ENCODE results near the gene KRTAP12-4.
"Not testable (repeated sequence)": the region's sequence is repeated elsewhere in the genome, so short reads cannot be mapped to it uniquely, and the experiment has no call there.

The KRTAP12-4 gene

DNA sequence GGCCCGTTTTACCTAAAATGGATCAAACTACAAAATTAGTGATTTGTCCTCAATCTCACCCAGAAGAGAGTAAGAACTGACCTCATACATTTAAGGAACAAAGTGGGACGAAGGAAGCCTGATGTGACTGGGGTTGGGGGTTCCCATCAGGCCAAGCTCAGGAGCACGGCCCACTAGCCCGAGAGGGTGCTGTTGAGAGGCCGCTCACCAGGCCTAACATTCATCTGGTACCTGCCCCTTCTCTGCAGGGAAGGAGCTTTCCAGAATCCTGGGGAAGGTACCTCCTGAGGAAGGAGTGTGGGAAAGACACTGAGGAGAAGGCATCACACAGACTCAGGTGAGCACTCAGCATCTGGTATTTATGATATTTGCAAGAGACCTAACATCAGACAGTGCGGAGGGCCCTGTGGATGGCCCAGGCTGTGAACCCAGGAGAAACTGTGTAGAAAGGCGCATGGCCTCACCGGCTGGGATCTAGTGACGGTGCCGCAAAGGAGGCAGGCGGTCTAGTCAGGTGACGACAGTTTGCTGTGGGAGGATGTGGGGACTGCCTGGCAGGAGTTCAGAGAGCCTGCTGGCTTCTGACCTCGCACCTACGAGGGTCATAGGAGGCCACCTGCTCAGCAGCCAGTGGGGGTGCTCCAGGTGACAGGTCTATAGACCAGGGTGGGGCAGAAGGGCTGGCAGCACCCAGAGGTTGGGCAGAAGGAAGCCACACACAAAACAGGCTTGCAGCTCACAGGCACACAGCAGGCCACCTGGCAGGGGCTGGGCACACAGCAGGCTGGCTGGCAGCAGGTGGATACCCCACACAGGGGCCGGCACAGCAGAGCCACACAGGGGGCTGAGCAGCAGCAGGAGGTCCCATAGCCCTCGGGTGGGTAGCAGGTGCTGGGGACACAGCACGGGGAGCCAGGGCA lies 543 bp downstream of the KRTAP12-4 start:
- DNase-seq, result no peak

DNA sequence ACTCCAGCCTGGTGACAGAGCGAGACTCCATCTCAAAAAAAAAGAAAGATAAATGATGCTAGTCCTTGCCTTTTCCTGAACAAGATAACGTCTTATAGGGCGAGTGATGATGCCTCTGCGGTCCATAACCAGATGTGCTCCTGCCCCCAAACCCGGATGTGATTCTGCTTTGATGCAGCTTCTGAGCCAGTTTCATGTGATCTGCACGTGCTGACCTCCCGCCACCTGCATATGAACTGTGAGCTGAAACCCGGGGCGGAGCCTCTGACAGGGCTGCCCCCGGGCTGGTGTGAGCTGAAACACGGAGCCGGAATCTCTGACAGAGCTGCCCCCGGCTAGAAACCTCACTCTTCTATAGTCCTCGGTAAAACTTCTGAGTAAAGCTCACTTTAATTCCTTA lies 1.3 kb downstream of the KRTAP12-4 start:
- DNase-seq, result no peak

DNA sequence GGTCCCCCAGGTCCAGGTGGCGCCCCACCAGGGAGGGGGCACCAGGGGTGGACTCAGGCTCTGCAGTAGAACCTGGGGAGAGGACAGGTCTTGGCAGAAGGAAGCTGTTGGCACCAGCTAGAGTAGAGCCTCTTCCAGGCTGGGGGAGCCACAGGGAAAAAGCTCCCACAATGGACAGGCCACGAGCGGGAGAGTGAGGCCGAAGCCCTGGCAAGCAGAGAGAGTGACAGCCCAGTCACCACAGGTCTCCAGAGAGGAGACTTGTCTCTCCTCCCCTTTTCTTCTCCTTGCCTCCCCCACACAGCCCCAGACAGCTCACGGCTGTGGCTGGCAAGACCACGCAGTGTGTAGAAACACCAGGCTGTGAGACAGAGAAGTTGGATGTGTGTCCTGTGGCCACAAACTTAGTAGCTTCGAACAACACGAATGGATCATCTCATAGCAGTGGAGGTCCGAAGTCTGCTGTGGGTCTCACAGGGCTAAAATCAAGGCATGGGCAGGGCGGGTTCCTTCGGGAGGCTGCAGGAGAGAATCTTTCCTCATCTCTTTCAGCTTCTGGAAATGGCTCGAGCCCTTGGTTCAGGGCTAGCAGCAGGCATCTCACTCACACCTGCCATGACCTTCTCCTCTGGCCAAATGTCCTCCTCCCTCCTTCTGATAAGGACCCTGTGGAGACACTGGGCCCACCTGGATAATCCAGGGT lies 3.3 kb downstream of the KRTAP12-4 start:
- DNase-seq, result no peak

DNA sequence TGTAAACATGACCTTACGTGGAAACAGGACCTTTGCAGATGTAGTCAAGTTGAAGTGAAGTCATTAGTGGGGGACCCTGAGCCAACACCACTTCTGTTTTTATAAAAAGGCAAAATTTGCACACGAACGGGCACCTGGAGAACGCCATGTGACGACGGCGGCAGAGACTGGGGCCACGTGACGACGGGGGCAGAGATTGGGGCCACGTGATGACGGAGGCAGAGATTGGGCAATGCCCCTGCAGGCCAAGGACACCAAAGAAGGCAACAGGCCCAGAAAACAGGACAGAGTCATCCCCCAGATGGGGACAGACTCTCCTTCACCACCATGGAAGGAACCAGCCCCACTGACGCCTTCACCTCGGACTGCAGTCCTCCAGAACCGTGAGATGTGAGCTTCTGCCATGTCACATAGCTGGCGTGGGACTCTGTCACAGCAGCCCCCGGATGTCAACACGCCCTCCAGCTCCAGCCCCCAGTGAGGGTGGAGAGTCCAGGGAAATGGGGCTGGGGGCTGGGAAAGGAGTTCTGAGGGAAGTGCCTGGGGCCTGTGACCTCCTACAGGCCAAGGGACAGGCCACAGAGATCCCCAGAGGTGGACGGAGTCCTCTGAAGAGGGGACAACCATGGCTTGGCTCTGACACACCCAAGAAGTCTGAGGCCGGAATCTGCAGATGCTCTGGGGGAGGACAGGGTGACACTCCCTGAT lies 4.0 kb downstream of the KRTAP12-4 start:
- DNase-seq, result no peak

DNA sequence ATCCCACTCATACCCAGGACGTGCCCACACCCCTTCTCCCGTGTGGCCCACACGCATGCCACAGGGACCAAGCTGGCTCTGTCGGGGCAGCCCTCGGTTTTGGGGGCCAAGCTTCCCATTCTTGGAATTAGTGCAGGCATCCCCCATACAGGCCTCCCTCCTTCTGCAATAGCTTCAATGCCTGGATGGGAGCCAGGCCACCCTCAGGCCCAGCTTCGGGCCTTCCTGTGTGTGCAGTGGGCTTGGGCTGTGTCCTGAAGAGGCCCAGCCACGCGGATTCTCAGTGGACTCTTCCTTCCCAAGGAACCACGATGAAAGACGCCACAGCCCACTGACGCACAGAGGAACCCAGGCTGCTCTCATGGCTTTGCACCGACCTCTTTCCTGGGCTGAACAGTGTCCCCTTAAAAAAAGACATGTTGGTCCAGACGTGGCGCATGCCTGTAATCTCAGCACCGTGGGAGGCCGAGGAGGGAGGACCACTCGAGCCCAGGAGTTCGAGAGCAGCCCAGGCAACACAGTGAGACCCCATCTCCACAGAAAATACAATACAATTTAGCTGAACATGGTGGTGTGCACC lies 4.8 kb downstream of the KRTAP12-4 start:
- no peak for DNase-seq

DNA sequence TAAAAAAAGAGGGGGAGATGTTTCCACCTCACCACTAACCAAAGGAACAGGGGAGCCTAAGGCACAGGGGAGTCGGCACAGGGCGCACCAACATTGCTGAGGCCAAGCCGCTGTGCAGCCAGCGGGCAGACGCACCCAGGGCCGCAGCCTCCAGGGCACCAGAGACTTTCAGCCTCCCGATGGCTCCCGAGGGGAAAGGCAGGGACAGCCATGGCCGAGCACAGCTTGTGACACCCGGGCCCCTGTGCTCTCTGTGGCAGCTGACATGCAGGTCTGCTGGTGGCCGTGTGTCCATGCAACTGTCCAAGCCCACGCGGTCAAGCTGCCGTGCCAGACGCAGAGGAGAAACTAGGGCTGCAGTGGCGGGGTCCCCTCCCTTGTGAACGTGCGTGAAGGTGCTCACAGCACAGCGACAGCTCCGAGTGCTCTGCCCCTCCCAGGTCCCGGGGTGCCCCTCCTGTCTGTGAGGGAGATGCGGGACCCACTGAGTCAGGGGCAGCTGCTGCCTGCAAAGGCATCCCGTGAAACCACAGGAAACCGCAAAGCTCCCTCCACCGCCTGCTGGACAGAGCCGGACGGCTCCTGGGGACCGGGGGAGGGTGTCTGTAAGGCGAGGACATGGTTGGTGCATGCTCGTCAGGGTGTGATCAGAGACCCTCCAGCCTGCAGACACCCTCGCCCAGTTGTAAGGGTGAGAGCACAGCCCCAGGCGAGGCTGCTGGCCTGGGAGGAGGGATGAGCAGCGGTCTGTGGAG lies 5.7 kb downstream of the KRTAP12-4 start:
- DNase-seq, result no peak

DNA sequence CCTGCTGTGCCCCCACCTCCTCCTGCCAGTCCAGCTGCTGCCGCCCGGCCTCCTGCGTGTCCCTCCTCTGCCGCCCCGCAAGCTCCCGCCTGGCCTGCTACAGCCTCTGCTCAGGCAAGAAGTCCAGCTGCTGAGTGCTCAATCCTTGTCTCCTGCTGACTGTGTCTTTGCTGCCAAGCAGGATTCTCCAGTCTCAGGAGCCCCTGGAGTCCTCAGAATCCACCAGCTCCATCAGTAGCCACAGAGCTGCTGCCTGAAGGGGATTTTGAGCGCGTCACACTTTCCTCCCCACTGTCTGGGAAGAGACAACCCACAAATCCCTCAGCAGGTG lies 7.3 kb downstream of the KRTAP12-4 start:
- peak; percentile 48 for DNase-seq

DNA sequence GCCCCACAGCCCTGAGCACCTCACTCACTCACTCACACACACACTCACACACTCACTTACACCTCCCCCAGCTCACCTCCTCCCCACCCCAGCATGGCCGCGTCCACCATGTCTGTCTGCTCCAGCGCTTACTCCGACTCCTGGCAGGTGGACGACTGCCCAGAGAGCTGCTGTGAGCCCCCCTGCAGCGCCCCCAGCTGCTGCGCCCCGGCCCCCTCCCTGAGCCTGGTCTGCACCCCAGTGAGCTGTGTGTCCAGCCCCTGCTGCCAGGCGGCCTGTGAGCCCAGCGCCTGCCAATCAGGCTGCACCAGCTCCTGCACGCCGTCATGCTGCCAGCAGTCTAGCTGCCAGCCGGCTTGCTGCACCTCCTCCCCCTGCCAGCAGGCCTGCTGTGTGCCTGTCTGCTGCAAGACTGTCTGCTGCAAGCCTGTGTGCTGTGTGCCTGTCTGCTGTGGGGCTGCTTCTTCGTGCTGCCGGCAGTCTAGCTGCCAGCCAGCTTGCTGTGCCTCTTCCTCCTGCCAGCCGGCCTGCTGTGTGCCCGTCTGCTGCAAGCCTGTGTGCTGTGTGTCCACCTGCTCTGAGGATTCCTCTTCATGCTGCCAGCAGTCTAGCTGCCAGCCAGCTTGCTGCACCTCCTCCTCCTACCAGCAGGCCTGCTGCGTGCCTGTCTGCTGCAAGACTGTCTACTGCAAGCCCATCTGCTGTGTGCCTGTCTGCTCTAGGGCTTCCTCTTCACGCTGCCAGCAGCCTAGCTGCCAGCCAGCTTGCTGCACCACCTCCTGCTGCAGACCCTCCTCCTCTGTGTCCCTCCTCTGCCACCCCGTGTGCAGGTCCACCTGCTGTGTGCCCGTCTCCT lies 7.9 kb downstream of the KRTAP12-4 start, which contains the start of gene KRTAP10-11:
Gene KRTAP10-11 (plus strand): TSS at position 49 of the 856 bp plus-strand sequence. CDS start 45 bp downstream, at position 94.
- DNase-seq, result not testable (repeated sequence)

DNA sequence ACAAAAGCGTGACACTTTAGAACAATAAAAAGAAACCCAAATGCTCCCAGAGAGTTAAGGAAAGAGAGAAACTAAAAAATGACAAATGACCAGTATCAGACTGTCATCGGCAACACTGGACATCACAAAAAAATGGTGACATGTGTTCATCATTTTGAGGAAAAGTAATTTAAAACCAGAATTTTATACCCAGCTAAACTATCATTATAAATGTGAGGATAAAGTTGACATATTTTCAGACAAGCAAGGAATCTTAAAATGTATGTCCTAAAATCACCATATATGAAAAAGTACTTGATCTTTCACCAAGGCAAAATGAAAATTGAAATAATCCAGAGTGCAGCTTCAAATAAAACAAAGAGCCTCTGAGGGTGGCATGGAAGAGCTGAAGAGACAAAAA lies 9.6 kb downstream of the KRTAP12-4 start:
- DNase-seq, result no peak

DNA sequence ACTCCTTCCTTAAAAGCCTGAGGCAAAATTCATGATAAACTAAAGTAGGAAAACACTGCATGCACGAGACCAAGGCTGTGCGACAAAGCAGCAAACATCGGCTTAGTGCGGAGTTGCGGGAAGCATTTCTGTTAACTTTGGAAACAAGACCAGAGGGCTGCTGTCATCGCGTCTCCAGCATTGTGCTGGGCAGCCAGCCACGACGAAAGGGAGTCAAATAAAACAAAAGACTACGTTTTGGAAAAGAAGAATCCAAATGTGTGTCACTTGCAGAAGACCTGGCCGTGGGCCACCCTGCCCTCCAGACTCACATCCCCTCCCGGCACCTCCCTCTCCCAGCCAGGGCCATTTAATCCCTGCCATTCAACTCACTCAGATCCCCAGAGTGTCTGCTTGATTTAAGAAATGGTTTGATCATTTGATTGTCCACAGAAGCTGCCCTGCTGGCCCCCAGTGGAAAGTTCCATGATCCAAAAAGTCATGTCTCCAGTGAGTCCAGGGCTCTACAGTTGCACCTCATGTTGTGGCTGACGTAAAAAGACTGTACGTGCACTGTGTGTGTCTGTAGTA lies 10.6 kb downstream of the KRTAP12-4 start:
- DNase-seq, result no peak

DNA sequence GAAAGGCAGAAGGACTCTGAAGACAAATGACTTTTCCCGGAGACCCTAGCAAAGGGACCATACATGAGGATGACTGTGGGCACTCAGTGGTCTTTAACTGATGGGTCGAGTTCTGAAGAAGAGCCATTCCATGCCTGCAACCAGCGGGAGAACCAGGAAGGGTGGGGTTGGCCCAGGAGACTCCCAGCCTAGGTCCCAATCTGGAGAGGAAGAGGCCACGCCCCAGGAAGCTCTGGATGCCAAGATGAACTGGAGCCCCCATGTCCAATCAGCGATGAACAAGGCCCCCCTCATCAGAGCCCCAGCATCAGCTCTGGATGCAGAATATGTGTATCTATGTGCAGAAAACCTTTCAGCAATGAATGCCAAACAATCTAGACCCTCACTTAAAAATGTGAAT lies 13.7 kb downstream of the KRTAP12-4 start:
- DNase-seq, result no peak

DNA sequence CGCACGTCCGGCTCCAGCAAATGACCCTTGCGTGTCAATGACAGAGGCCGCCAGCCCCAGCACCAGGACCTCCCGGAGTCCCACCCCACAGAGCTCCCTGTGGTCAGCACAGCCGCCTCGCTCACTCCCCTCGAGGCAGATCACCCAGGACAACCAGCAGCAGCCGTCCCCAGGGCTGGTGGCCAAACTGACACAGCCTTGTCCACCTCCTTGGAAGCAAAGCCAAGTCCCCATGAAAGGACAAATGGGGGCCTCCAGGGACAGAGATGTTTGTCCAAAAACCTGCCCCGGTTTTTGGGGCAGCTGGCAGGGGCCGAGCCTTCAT lies 15.2 kb downstream of the KRTAP12-4 start:
- DNase-seq, result no peak

DNA sequence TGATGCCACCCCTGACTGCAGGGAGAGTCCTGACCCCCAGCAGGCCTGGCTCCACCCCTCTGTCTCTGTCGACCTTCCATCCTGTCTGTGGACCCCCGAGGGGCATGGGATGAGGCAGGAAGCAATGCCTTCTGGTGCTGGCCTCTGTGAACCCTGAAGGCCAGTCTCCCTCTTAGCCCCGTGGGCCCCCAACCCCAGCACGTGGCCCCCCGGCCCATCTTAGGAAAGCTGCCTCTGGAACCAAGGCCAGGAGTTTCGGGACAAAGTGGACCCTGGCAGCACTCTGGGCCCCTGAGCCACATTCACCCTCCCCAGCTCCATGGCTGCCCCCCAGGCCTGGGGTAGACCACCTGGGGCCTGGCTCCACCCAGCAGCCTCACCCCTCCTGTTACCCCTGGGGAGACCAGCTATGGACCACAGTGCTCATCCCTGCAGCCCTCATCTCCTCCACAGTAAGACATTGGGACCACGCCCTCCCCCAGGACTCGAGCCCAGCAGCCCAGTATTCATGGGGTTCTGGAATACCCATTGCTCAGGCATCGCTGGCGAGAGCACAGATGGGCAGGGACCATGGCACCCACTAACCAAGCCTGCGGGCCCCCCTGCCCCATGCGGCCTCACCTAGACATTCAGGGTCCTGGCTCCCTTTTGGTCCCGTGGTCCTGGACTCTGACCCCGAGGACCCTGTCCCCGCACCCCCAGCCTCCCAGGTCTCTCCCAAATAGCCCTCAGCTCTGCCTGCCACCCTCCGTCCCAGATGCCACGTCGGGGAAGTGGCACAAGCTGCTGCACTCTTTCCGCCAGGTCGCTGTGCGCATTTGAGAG lies 15.7 kb downstream of the KRTAP12-4 start:
- DNase-seq, result not testable (repeated sequence)

DNA sequence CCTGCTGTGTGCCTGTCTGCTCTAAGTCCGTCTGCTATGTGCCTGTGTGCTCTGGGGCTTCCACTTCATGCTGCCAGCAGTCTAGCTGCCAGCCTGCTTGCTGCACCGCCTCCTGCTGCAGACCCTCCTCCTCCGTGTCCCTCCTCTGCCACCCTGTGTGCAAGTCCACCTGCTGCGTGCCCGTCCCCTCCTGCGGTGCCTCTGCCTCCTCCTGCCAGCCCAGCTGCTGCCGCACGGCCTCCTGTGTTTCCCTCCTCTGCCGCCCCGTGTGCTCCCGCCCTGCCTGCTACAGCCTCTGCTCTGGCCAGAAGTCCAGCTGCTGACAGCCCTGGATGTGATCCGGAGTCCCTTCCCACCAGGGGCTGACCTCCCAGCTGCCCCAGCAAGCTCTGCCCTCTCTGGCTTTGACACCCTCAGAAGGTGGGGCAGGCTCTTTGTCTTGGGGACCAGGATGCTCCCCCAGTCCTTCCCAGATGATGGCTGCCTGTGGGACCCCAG lies 16.6 kb downstream of the KRTAP12-4 start:
- not testable (repeated sequence) for DNase-seq

DNA sequence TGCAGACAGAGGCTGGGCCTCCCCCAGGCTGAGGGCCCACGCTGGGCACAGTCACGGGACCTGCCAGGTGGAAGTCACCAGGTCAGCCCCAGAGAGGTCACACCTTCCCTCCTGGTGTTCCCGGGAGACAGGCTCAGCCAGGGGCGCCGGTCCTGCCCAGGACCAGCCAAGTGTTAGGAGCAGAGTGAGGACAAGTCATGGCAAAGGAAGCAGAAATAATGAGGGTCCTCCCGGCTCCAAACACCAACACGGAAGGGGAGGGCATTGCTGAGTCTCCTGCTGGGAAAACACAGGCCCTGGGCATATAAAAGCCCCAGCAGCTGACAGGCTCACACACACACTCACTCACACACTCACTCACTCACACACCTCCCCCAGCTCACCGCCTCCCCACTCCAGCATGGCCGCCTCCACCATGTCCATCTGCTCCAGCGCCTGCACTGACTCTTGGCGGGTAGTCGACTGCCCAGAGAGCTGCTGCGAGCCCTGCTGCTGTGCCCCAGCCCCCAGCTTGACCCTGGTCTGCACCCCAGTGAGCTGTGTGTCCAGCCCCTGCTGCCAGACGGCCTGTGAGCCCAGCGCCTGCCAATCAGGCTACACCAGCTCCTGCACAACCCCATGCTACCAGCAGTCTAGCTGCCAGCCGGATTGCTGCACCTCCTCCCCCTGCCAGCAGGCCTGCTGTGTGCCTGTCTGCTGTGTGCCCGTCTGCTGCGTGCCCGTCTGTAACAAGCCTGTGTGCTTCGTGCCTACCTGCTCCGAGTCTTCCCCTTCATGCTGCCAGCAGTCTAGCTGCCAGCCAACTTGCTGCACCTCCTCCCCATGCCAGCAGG lies 17.2 kb downstream of the KRTAP12-4 start, which contains the start of gene KRTAP10-10:
Gene KRTAP10-10 (plus strand): TSS at position 339 of the 833 bp plus-strand sequence. CDS start 62 bp downstream, at position 401.
- DNase-seq, result peak; percentile 81

DNA sequence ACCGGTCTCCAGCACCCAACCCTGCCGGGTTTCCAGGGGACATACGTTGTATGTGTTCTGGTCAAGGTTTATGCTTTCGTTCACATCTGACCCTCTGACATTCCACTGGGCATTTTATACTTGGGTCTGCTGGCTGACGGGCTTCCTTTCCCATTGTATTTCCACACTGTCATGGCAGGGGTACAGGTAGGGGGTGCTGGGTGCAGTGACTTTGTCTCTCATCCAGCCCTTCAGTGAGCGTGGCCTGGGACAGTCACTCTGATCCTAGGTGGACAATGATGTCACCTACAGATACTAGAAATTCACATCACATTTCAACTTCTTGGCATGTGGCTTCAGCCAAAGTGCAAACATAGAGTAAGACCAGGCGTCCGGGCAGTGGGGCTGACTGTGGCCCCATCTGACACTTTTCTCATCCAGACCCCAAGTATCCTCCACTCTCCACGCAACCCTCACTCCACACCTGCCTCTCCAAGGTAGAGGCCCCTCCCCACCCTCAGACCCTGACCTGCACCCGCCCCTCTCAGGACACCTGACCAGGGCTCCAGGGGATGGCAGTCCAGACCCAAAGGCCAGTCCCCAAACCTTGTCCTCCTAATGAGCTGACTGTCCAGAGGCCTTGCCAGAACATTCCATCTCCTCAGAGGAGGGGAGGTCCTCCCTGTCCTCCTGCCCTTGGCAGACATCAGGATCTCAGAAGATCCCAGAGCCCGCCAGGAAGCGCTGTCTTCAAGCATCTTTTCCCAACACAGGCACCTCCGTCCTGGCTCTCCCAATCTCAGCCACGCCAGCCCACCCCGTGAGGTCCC lies 18.0 kb downstream of the KRTAP12-4 start:
- no peak for DNase-seq

DNA sequence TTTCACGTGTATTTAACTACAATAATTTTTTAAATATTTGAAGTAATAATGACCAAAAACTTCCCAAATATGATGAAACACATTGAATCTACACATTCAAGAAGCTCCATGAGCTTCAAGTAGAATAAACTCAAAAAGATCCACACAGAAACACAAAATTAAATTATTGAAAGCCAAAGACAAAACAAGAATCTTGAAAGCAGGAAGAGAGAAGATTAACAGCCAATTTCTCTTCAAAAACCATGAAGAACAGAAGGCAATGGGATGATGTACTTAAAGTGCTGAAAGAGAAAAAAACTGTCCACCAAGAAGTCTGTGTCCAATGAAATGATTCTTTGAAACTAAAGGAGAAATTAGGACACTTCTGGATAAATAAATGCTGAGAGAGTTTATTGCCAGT lies 22.4 kb downstream of the KRTAP12-4 start:
- DNase-seq, result no peak

DNA sequence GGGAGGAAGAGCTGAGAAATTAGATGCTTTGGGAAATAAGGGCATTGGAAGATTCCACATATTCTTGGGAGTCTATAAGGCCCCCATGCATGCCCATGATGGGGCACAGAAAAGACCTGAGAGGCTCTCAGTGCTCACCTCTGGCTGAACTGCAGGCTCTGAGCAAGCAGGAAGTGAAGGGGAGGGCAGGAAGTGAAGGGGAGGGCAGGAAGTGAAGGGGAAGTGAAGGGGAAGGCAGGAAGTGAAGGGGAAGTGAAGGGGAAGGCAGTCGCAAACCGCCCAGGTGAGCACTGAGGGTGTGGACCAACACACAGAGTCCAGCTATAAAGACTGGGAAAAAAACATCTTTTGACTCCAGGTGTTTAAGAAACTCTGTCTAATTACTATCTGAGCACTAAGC lies 24.0 kb downstream of the KRTAP12-4 start:
- DNase-seq, result no peak

All from retina (tissue), 1 donor.